Left hindlimb (tissue), 1 donor: ENCODE measurements around the gene RAB18.
A peak's percentile ranks its signal among the peaks of the same experiment; 100 is the strongest.
"Not testable (repeated sequence)": the region's sequence is repeated elsewhere in the genome, so short reads cannot be mapped to it uniquely, and the experiment has no call there.

ENCODE experiments used
- DNase-seq: peaks from one replicate; pipeline ENCODE4 v3.0.0-alpha.2; 2018

Gene RAB18

GRCh38 chr10:27504007-27504807 is at the start of gene RAB18:
TSS of gene RAB18 (plus strand) at chr10:27504304. CDS start at chr10:27504370, 66 bp downstream.
- peak; percentile 99 for DNase-seq

- no peak for DNase-seq
These were observed 49.3 kb upstream of the RAB18 start for GRCh38 chr10:27454837-27455236.

GRCh38 chr10:27457261-27457945 is 46.7 kb upstream of the RAB18 start:
- no peak for DNase-seq

- no peak for DNase-seq
These were observed 46.1 kb upstream of the RAB18 start for GRCh38 chr10:27457966-27458365.

- DNase-seq, result no peak
These were observed 42.8 kb upstream of the RAB18 start for GRCh38 chr10:27461312-27461711.

- DNase-seq, result no peak
These were observed 40.1 kb upstream of the RAB18 start for GRCh38 chr10:27463961-27464360.

GRCh38 chr10:27464993-27465392 is 39.1 kb upstream of the RAB18 start:
- no peak for DNase-seq

GRCh38 chr10:27465596-27465995 is 38.5 kb upstream of the RAB18 start:
- DNase-seq, result not testable (repeated sequence)

GRCh38 chr10:27470885-27471284 is 33.2 kb upstream of the RAB18 start:
- no peak for DNase-seq

- DNase-seq, result no peak
These were observed 29.4 kb upstream of the RAB18 start for GRCh38 chr10:27474741-27475140.

GRCh38 chr10:27479016-27479415 is 25.1 kb upstream of the RAB18 start:
- no peak for DNase-seq

GRCh38 chr10:27481486-27481885 is 22.6 kb upstream of the RAB18 start:
- DNase-seq, result no peak

- DNase-seq, result no peak
These were observed 20.8 kb upstream of the RAB18 start for GRCh38 chr10:27482984-27483956.

GRCh38 chr10:27485368-27485767 is 18.7 kb upstream of the RAB18 start:
- no peak for DNase-seq

- DNase-seq, result no peak
These were observed 18.1 kb upstream of the RAB18 start for GRCh38 chr10:27485986-27486385.

GRCh38 chr10:27490807-27491206 is 13.3 kb upstream of the RAB18 start:
- DNase-seq, result no peak

GRCh38 chr10:27494116-27494805 is 9.8 kb upstream of the RAB18 start:
- no peak for DNase-seq

GRCh38 chr10:27496137-27496536 is 8.0 kb upstream of the RAB18 start:
- DNase-seq, result no peak

- DNase-seq, result no peak
These were observed 4.0 kb upstream of the RAB18 start for GRCh38 chr10:27500096-27500495.

GRCh38 chr10:27500886-27501285 is 3.2 kb upstream of the RAB18 start:
- no peak for DNase-seq

- no peak for DNase-seq
These were observed 552 bp upstream of the RAB18 start for GRCh38 chr10:27503498-27504006.

GRCh38 chr10:27504808-27505460 is 830 bp downstream of the RAB18 start:
- DNase-seq, result no peak
